WTC11 (cell line): ENCODE data around the gene ANTXR1. TPM values are rescaled to one million over a fixed set of nuclear protein-coding genes. Genes with fewer than 3 reads are reported as not detected.

Source experiments
- ATAC-seq: fragments of 200-7000 bp; cut with Tn5 transposase; 2 replicates; pipeline ENCODE4 v1.10.0; 2021; ENCODE audit warnings: mild to moderate bottlenecking, moderate library complexity
- CTCF ChIA-PET: fragments of 300-600 bp; sonication (Branson Sonifier 250); formaldehyde crosslinking; loops from one replicate; lab custom pipeline; 2021; ENCODE audit warnings: antibody characterized with exemption; lab: Charles Lee
- POLR2A ChIA-PET: fragments of 350-600 bp; sonication (Branson Sonifier 250); formaldehyde crosslinking; loops from one replicate; lab custom pipeline; 2021; ENCODE audit warnings: antibody characterized with exemption; lab: Charles Lee
- DNase-seq: peaks from one replicate; pipeline ENCODE4 v3.0.0; 2021; ENCODE audit warnings: low spot score
- H3K27ac Mint-ChIP-seq: 2 replicates; pipeline ENCODE4 v1.8.0; 2021; ENCODE audit warnings: mixed read lengths
- H3K27me3 Mint-ChIP-seq: 2 replicates; pipeline ENCODE4 v1.8.0; 2021; ENCODE audit warnings: low read depth, mild to moderate bottlenecking, moderate library complexity, mixed read lengths
- H3K36me3 Mint-ChIP-seq: 2 replicates; pipeline ENCODE4 v1.8.0; 2021; ENCODE audit warnings: mixed read lengths
- H3K4me1 Mint-ChIP-seq: 2 replicates; pipeline ENCODE4 v1.8.0; 2022; ENCODE audit warnings: mixed read lengths
- H3K4me3 Mint-ChIP-seq: 2 replicates; pipeline ENCODE4 v1.8.0; 2021; ENCODE audit warnings: mild to moderate bottlenecking, moderate library complexity, mixed read lengths
- H3K9me3 Mint-ChIP-seq: 2 replicates; pipeline ENCODE4 v1.8.0; 2021; ENCODE audit warnings: mixed read lengths
- CBFB ChIP-seq: sonication (generic); formaldehyde crosslinking; IDR thresholded peaks from 2 replicates; pipeline ENCODE4 v1.8.1; 2022; ENCODE audit warnings: mild to moderate bottlenecking, low read depth, missing genetic modification reagents
- EMX1 ChIP-seq: fragments of 250-450 bp; sonication (Bioruptor Pico); IDR thresholded peaks from 2 replicates; pipeline ENCODE4 v1.8.0; 2021; ENCODE audit warnings: mild to moderate bottlenecking
- ESRRA ChIP-seq: sonication (generic); formaldehyde crosslinking; IDR thresholded peaks from 2 replicates; pipeline ENCODE4 v1.8.1; 2022; ENCODE audit warnings: mild to moderate bottlenecking, missing genetic modification reagents, borderline replicate concordance
- ETV6 ChIP-seq: sonication (generic); formaldehyde crosslinking; IDR thresholded peaks from 2 replicates; pipeline ENCODE4 v1.8.1; 2022; ENCODE audit warnings: mild to moderate bottlenecking, missing genetic modification reagents
- GABPB1 ChIP-seq: sonication (generic); formaldehyde crosslinking; IDR thresholded peaks from 2 replicates; pipeline ENCODE4 v1.8.1; 2023; ENCODE audit warnings: mild to moderate bottlenecking, missing genetic modification reagents
- HMGA2 ChIP-seq: fragments of 250-450 bp; sonication (Bioruptor Pico); IDR thresholded peaks from 2 replicates; pipeline ENCODE4 v1.4.0; 2021; ENCODE audit warnings: mild to moderate bottlenecking, moderate library complexity
- KAT7 ChIP-seq: sonication (generic); formaldehyde crosslinking; IDR thresholded peaks from 2 replicates; pipeline ENCODE4 v1.8.1; 2023; ENCODE audit warnings: missing genetic modification reagents, mild to moderate bottlenecking, borderline replicate concordance
- NFATC4 ChIP-seq: fragments of 250-450 bp; sonication (Bioruptor Pico); IDR thresholded peaks from 2 replicates; pipeline ENCODE4 v1.9.0; 2021; ENCODE audit warnings: mild to moderate bottlenecking
- NFYB ChIP-seq: sonication (generic); formaldehyde crosslinking; conservative IDR thresholded peaks from 2 replicates; pipeline ENCODE4 v1.8.0; 2022; ENCODE audit warnings: low read depth, missing genetic modification reagents
- NR3C1 ChIP-seq: sonication (generic); formaldehyde crosslinking; conservative IDR thresholded peaks from 2 replicates; pipeline ENCODE4 v1.8.1; 2023; ENCODE audit warnings: low read depth, mild to moderate bottlenecking, missing genetic modification reagents
- RELA ChIP-seq: sonication (generic); formaldehyde crosslinking; IDR thresholded peaks from 2 replicates; pipeline ENCODE4 v1.8.1; 2022; ENCODE audit warnings: missing genetic modification reagents, mild to moderate bottlenecking, borderline replicate concordance
- SMAD4 ChIP-seq: sonication (generic); formaldehyde crosslinking; IDR thresholded peaks from 2 replicates; pipeline ENCODE4 v1.8.0; 2022; ENCODE audit warnings: mild to moderate bottlenecking, missing genetic modification reagents
- TP53 ChIP-seq: sonication (generic); formaldehyde crosslinking; IDR thresholded peaks from 2 replicates; pipeline ENCODE4 v1.8.1; 2023; ENCODE audit warnings: mild to moderate bottlenecking, missing genetic modification reagents
- ZNF138 ChIP-seq: sonication (generic); formaldehyde crosslinking; conservative IDR thresholded peaks from 2 replicates; pipeline ENCODE4 v1.8.1; 2022; ENCODE audit warnings: mild to moderate bottlenecking, moderate library complexity, missing genetic modification reagents
- ZNF263 ChIP-seq: sonication (generic); formaldehyde crosslinking; IDR thresholded peaks from 2 replicates; pipeline ENCODE4 v1.8.1; 2022; ENCODE audit warnings: low read depth, mild to moderate bottlenecking, moderate library complexity, missing genetic modification reagents
- total RNA-seq: library from RNA; stranded (reverse); gene quantifications from 3 replicates; pipeline ENCODE4 v1.2.3, GENCODE V29; 2021
- TF ChIP-seq, protein P1 (sequence below): fragments of 250-450 bp; sonication (Bioruptor Pico); IDR thresholded peaks from 2 replicates; pipeline ENCODE4 v1.9.0; 2021; ENCODE audit warnings: mild to moderate bottlenecking
- TF ChIP-seq, protein P2 (sequence below): sonication (generic); formaldehyde crosslinking; IDR thresholded peaks from 2 replicates; pipeline ENCODE4 v1.8.1; 2022; ENCODE audit warnings: low read depth, missing genetic modification reagents, borderline replicate concordance
- TF ChIP-seq, protein P3 (sequence below): fragments of 200-600 bp; IDR thresholded peaks from 2 replicates; pipeline ENCODE4 v1.8.0; 2022; ENCODE audit warnings: antibody characterized with exemption
- TF ChIP-seq, protein P4 (sequence below): sonication (generic); formaldehyde crosslinking; IDR thresholded peaks from 2 replicates; pipeline ENCODE4 v1.8.1; 2023; ENCODE audit warnings: mild to moderate bottlenecking, missing genetic modification reagents, moderate library complexity
- TF ChIP-seq, protein P5 (sequence below): sonication (generic); formaldehyde crosslinking; IDR thresholded peaks from 2 replicates; pipeline ENCODE4 v1.8.1; 2022; ENCODE audit warnings: mild to moderate bottlenecking, missing genetic modification reagents, moderate library complexity, borderline replicate concordance

ANTXR1 gene
- total RNA-seq, 1 experiment from 2014 or later, result 30.0 TPM

DNA sequence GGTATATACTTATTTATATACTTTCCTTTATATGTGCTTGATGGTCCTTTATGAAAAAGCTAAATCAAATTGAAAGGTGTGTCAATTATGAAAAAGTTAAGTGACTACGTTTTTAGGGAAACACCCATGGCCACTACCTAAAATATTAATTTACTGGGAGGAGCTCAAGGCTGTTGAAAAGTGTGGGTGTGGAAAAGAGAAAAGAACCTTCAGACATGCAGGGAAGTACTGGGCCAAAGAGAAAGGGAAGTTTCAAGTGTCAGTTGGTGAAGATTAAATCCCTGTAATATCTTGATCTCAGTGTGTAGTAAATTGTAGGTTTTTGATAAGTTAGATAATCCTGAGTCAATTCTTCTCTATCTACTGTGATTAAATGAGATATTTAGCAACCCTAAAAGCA, 44.8 kb upstream of the ANTXR1 start (continued):
- TF ChIP-seq, protein P1, sequence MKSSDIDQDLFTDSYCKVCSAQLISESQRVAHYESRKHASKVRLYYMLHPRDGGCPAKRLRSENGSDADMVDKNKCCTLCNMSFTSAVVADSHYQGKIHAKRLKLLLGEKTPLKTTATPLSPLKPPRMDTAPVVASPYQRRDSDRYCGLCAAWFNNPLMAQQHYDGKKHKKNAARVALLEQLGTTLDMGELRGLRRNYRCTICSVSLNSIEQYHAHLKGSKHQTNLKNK (CRISPR knock-in tag), result no peak
- no peak for TF ChIP-seq ETV6 (CRISPR knock-in tag)
- no peak for TF ChIP-seq RELA
- TF ChIP-seq ESRRA (CRISPR knock-in tag), result no peak
- no peak for TF ChIP-seq EMX1
- TF ChIP-seq KAT7, result no peak
- TF ChIP-seq, protein P2, sequence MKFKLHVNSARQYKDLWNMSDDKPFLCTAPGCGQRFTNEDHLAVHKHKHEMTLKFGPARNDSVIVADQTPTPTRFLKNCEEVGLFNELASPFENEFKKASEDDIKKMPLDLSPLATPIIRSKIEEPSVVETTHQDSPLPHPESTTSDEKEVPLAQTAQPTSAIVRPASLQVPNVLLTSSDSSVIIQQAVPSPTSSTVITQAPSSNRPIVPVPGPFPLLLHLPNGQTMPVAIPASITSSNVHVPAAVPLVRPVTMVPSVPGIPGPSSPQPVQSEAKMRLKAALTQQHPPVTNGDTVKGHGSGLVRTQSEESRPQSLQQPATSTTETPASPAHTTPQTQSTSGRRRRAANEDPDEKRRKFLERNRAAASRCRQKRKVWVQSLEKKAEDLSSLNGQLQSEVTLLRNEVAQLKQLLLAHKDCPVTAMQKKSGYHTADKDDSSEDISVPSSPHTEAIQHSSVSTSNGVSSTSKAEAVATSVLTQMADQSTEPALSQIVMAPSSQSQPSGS (CRISPR knock-in tag), result no peak
- TF ChIP-seq, protein P3, sequence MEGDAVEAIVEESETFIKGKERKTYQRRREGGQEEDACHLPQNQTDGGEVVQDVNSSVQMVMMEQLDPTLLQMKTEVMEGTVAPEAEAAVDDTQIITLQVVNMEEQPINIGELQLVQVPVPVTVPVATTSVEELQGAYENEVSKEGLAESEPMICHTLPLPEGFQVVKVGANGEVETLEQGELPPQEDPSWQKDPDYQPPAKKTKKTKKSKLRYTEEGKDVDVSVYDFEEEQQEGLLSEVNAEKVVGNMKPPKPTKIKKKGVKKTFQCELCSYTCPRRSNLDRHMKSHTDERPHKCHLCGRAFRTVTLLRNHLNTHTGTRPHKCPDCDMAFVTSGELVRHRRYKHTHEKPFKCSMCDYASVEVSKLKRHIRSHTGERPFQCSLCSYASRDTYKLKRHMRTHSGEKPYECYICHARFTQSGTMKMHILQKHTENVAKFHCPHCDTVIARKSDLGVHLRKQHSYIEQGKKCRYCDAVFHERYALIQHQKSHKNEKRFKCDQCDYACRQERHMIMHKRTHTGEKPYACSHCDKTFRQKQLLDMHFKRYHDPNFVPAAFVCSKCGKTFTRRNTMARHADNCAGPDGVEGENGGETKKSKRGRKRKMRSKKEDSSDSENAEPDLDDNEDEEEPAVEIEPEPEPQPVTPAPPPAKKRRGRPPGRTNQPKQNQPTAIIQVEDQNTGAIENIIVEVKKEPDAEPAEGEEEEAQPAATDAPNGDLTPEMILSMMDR, result no peak
- TF ChIP-seq TP53 (CRISPR knock-in tag), result no peak
- TF ChIP-seq NR3C1 (CRISPR knock-in tag), result no peak

DNA sequence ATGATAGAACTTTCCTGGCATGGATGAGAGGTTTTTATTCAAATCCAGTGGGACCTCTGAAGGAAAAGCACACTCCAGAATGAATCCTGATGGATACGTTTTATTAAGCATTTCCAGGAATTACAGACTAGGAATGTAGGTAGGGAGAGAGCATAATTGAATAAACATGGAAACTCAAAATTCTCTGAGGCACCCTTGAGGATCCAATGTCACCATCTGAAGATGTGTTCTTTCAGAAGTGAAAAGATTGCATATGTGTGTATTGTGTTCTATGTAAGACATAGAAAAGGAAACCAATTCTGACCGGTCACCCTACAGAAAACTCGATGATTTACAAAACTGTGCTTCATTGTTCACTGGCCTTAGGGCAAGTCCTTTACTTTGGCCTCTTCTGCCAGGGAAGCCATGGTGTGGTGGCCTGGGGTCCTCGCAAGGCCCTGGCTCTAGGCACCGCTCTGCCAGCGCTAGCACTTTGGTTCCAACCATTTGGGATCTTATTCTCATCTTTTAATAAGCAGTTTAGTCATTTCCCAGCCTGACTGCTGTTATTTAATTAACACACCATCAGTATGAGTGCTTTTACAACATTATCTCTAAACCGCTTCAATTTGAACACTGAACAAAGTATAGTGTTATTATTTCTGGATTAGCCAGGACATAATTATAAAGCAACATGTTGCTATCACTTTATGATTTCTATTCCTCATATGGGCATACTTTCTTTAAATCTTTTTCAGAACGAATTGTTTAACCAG, 43.1 kb upstream of the ANTXR1 start:
- DNase-seq (no peak), ATAC-seq (no peak)
- no peaks in the 10 kb centered on the region for H3K4me1 Mint-ChIP-seq
- H3K27me3 Mint-ChIP-seq, result no peaks in the 10 kb centered on the region; the same call in none of the 2 replicates
- ChIA-PET CTCF (no interaction called here), POLR2A (no interaction called here)
- no peaks in the 10 kb centered on the region for H3K36me3 Mint-ChIP-seq
- no peak overlapping the region for H3K27ac Mint-ChIP-seq
- H3K9me3 Mint-ChIP-seq, result no peaks in the 10 kb centered on the region
- TF ChIP-seq NFATC4 (CRISPR knock-in tag) (no peak), HMGA2 (CRISPR knock-in tag) (no peak), ZNF138 (CRISPR knock-in tag) (no peak), NFYB (CRISPR knock-in tag) (no peak)
- TF ChIP-seq, protein P4, sequence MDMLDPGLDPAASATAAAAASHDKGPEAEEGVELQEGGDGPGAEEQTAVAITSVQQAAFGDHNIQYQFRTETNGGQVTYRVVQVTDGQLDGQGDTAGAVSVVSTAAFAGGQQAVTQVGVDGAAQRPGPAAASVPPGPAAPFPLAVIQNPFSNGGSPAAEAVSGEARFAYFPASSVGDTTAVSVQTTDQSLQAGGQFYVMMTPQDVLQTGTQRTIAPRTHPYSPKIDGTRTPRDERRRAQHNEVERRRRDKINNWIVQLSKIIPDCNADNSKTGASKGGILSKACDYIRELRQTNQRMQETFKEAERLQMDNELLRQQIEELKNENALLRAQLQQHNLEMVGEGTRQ, result no peak
- H3K4me3 Mint-ChIP-seq, result no peak overlapping the region

DNA sequence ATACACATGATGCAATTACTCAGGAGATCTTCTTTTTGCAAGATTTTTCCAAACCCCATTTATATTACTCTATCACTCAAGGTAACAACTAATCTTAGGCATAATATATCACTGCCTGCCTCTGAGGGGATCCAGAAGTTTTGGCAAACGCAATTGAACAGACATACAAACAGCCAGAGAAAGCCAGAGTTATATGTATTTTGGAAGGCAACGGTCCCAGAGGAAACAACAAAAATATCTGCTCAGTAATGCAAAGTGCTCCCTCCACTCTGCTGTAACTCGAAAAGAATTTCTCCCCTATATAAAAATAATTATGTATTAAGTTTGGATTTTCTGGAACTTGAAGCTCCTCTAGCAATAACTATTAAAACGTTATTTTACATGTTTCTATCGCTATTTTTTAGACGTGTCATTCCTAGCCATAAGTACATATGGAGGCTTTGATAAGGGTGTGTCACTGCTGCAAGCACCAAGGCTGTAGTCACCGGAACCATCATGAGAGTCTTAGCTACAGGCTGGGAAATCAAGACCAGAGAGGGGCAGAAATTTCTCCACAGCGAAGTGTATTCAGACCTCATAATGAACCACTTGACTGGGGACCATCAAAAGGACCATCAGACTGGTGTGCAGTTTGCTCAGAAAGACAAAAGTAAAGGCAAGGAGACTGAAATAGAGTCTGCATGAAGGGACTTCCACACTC, 42.3 kb upstream of the ANTXR1 start:
- ChIA-PET POLR2A (no interaction called here), CTCF (no interaction called here)
- DNase-seq, result no peak

More for the DNA sequence above, 42.3 kb upstream of the ANTXR1 start:
- H3K4me1 Mint-ChIP-seq, result no peaks in the 10 kb centered on the region
- no peak for ATAC-seq
- no peaks in the 10 kb centered on the region for H3K9me3 Mint-ChIP-seq
- H3K36me3 Mint-ChIP-seq, result no peaks in the 10 kb centered on the region
- TF ChIP-seq SMAD4 (CRISPR knock-in tag), result no peak
- no peak for TF ChIP-seq ZNF263
- TF ChIP-seq, protein P5, sequence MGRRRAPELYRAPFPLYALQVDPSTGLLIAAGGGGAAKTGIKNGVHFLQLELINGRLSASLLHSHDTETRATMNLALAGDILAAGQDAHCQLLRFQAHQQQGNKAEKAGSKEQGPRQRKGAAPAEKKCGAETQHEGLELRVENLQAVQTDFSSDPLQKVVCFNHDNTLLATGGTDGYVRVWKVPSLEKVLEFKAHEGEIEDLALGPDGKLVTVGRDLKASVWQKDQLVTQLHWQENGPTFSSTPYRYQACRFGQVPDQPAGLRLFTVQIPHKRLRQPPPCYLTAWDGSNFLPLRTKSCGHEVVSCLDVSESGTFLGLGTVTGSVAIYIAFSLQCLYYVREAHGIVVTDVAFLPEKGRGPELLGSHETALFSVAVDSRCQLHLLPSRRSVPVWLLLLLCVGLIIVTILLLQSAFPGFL, result no peak
- no peak for TF ChIP-seq GABPB1 (CRISPR knock-in tag)
- no peak for TF ChIP-seq CBFB (CRISPR knock-in tag)
- H3K27ac Mint-ChIP-seq, result no peak overlapping the region
- H3K4me3 Mint-ChIP-seq, result no peak overlapping the region
- no peaks in the 10 kb centered on the region; the same call in none of the 2 replicates for H3K27me3 Mint-ChIP-seq
